ENCODE data around the gene CHTOP. TPM values are rescaled to one million over a fixed set of nuclear protein-coding genes. Genes with fewer than 3 reads are reported as not detected.

Gene CHTOP
- total RNA-seq, 6 experiments from 2014 or later: 21.9 to 29.7 (median 26.0) TPM

GRCh38 chr1:153687346-153688125, 53.7 kb downstream of the CHTOP start:
- H3K4me3 ChIP-seq: no peak overlapping the region
- H3K36me3 ChIP-seq: no peaks in the 10 kb centered on the region
- 82% methylated on average over 8 of the region's 16 CpGs for WGBS (ENCODE audit: insufficient coverage, low coverage, low lambda C conversion rate, missing lambda C conversion rate)
- ATAC-seq: no peak
- no peaks in the 10 kb centered on the region for H3K27me3 ChIP-seq
- intact Hi-C loops (cut with DNase I): loop anchor here in 1 of 2 donors (10.0 kb wide), 1 partner anchor 67 kb away; no protein-coding TSS in a partner anchor
- no peak overlapping the region for H3K27ac ChIP-seq
- no peaks in the 10 kb centered on the region for H3K4me1 ChIP-seq
- H3K9me3 ChIP-seq: no peaks in the 10 kb centered on the region
- TF ChIP-seq POLR2A (IDR thresholded peaks at IDR 0.05) (no peak), CTCF (IDR thresholded peaks at IDR 0.05) (no peak)
- no peak for DNase-seq

- Histone ChIP-seq H3K4me3 (no peak overlapping the region), H3K4me1 (no peaks in the 10 kb centered on the region), H3K9me3 (no peaks in the 10 kb centered on the region), H3K27ac (no peak overlapping the region), H3K27me3 (no peaks in the 10 kb centered on the region), H3K36me3 (no peaks in the 10 kb centered on the region)
- ATAC-seq (no peak), DNase-seq (no peak)
- WGBS (ENCODE audit: insufficient coverage, low coverage, low lambda C conversion rate, missing lambda C conversion rate): 84% methylated on average over 7 of the region's 7 CpGs
- intact Hi-C loops (cut with DNase I): loop anchor here in 1 of 2 donors (10.0 kb wide), 1 partner anchor 67 kb away; no protein-coding TSS in a partner anchor
- TF ChIP-seq POLR2A (IDR thresholded peaks at IDR 0.05): no peak
- TF ChIP-seq CTCF (IDR thresholded peaks at IDR 0.05): no peak
Observed at GRCh38 chr1:153688276-153688675, 54.4 kb downstream of the CHTOP start.

- no peak overlapping the region for H3K4me3 ChIP-seq
- ATAC-seq: no peak
- H3K27me3 ChIP-seq: no peaks in the 10 kb centered on the region
- 40% methylated on average over 1 of the region's 18 CpGs for WGBS (ENCODE audit: insufficient coverage, low coverage, low lambda C conversion rate, missing lambda C conversion rate)
- no peaks in the 10 kb centered on the region for H3K4me1 ChIP-seq
- no peak for DNase-seq
- no peaks in the 10 kb centered on the region for H3K36me3 ChIP-seq
- H3K9me3 ChIP-seq: no peaks in the 10 kb centered on the region
- intact Hi-C loops (cut with DNase I): loop anchor here in 1 of 2 donors (10.0 kb wide), 1 partner anchor 66 kb away; no protein-coding TSS in a partner anchor
- H3K27ac ChIP-seq: no peak overlapping the region
- TF ChIP-seq POLR2A (IDR thresholded peaks at IDR 0.05) (no peak), CTCF (IDR thresholded peaks at IDR 0.05) (no peak)
Observed at GRCh38 chr1:153688736-153689328, 55.0 kb downstream of the CHTOP start.

GRCh38 chr1:153693466-153693865, 59.6 kb downstream of the CHTOP start:
- no peaks in the 10 kb centered on the region for H3K4me1 ChIP-seq
- DNase-seq: no peak
- no CpG with 5 or more reads among the region's 4 CpGs for WGBS (ENCODE audit: insufficient coverage, low coverage, low lambda C conversion rate, missing lambda C conversion rate)

More at GRCh38 chr1:153693466-153693865, 59.6 kb downstream of the CHTOP start:
- TF ChIP-seq CTCF (IDR thresholded peaks at IDR 0.05) (no peak), POLR2A (IDR thresholded peaks at IDR 0.05) (no peak)
- Histone ChIP-seq H3K9me3 (no peaks in the 10 kb centered on the region), H3K36me3 (no peaks in the 10 kb centered on the region), H3K27ac (no peak overlapping the region), H3K4me3 (no peak overlapping the region), H3K27me3 (no peaks in the 10 kb centered on the region)
- intact Hi-C loops (cut with DNase I): no loop called here
- ATAC-seq: no peak

Small RNAs within 50 kb of the gene (microRNA-seq; reads per million reads assigned to microRNA genes)
- gene MIR8083: 0 reads per million in 2 donors

Small RNAs within 50 kb of the gene (small RNA-seq; reads per million reads assigned to genes)
- gene MIR8083: 0 reads per million in 2 experiments

Other genes starting within 250 kb of the CHTOP start
- gene S100A8, start 243.0 kb upstream of the CHTOP start, total RNA-seq: 10 to 100 TPM; 16.0 to 47.4 (median 30.0) TPM
- gene S100A7A, start 217.5 kb upstream of the CHTOP start, total RNA-seq: not detected
- not detected for gene S100A7, start 173.4 kb upstream of the CHTOP start, total RNA-seq
- 10 to 100 TPM in 5 of 6 experiments, 1 to 10 TPM in 1; 6.6 to 24.0 (median 12.0) TPM for gene S100A6, start 98.1 kb upstream of the CHTOP start, total RNA-seq
- not detected for gene S100A5, start 93.1 kb upstream of the CHTOP start, total RNA-seq
- 10 to 100 TPM in 4 of 6 experiments, 1 to 10 TPM in 2; 7.6 to 21.6 (median 14.0) TPM for gene S100A4, start 88.3 kb upstream of the CHTOP start, total RNA-seq
- gene S100A3, start 84.8 kb upstream of the CHTOP start, total RNA-seq: under 1 TPM in 1 of 6 experiments, not detected in 5; 0.29 TPM
- gene S100A2, start 68.2 kb upstream of the CHTOP start, total RNA-seq: not detected
- 100 to 1,000 TPM in 2 of 6 experiments, 10 to 100 TPM in 4; 55.9 to 151 (median 71.8) TPM for gene S100A16, start 20.9 kb upstream of the CHTOP start, total RNA-seq
- gene S100A14, start 17.7 kb upstream of the CHTOP start, total RNA-seq: 10 to 100 TPM in 2 of 6 experiments, 1 to 10 TPM in 4; 1.8 to 14.0 (median 5.2) TPM
- gene S100A13, start 6.6 kb upstream of the CHTOP start, total RNA-seq: 10 to 100 TPM; 10.4 to 24.5 (median 21.9) TPM
- 1 to 10 TPM in 3 of 6 experiments, under 1 TPM in 3; 0.40 to 2.1 (median 1.0) TPM for gene S100A1, start 5.6 kb upstream of the CHTOP start, total RNA-seq
- gene SNAPIN, start 24.6 kb downstream of the CHTOP start, total RNA-seq: 10 to 100 TPM; 14.6 to 33.2 (median 18.0) TPM
- gene ILF2, start 36.9 kb downstream of the CHTOP start, total RNA-seq: 10 to 100 TPM; 30.2 to 55.9 (median 38.7) TPM
- gene NPR1, start 44.6 kb downstream of the CHTOP start, total RNA-seq: 10 to 100 TPM in 1 of 6 experiments, 1 to 10 TPM in 5; 5.0 to 14.4 (median 5.7) TPM
- gene INTS3, start 94.0 kb downstream of the CHTOP start, total RNA-seq: 10 to 100 TPM; 16.5 to 29.1 (median 22.6) TPM
- gene SLC27A3, start 141.3 kb downstream of the CHTOP start, total RNA-seq: 10 to 100 TPM; 25.4 to 50.4 (median 36.9) TPM

Data from right lobe of liver (tissue), 6 donors.